Measurements from ENCODE around the gene STPG1. TPM values are rescaled to one million over a fixed set of nuclear protein-coding genes. Genes with fewer than 3 reads are reported as not detected.
A peak's percentile ranks its signal among the peaks of the same experiment; 100 is the strongest.
"Not testable (repeated sequence)": the region's sequence is repeated elsewhere in the genome, so short reads cannot be mapped to it uniquely, and the experiment has no call there.

Gene STPG1, protein sequence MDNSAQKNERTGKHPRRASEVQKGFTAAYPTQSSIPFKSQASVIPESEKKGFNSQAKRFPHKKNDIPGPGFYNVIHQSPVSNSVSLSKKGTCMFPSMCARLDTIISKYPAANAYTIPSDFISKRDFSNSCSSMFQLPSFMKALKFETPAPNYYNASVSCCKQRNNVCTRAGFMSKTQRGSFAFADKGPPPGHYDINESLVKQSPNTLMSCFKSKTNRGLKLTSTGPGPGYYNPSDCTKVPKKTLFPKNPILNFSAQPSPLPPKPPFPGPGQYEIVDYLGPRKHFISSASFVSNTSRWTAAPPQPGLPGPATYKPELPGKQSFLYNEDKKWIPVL
- polyA plus RNA-seq: 1 to 10 TPM; 4.8 to 8.8 TPM

DNA sequence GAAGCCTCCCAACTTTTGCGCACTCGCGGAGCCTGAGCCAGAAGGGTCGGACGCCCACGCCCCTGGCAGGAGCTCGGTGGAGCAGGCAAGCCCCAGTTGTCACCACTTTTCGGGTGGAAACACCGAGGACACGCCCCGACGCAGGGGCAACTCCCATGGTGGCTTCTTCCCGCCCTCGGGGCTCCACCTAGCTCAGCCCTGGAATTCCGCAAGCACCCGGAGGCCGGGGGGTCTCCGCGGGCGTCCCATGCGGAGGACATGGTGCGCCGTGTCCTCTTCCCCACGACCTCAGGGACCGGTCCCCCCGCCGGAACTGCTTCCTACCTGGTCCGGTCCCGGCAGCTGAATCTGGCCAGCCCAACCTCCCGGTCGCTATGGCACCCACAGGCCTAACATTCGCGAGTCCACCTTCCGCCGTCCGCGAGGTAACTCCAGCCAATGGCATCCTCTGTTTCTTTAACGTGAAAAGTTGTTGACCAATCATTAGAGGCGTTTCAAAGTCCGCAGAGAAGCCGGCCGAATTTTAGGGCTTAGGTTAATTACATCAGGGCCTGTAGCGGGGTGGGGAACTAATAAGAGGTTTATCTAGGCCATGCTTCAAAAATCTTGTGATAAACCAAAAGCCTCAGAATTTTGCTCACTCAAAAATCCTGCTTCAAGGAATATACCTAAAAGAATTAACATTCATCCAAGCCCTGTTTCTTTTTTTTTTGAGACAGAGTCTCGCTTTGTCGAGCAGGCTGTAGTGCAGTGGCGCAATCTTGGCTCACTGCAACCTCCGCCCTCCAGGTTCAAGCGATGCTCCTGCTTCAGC, at the start of gene STPG1:
Gene STPG1 (minus strand): TSS at position 433 of the 814 bp plus-strand sequence. CDS start 12,394 bp downstream, outside the sequence.
- no peaks in the 10 kb centered on the region for H3K27me3 ChIP-seq (ENCODE audit: control insufficient read depth in 1 of 2, insufficient read depth in 2 of 2, low read length in 2 of 2)
- H3K36me3 ChIP-seq (ENCODE audit: control insufficient read depth in 2 of 2, insufficient read depth in 2 of 2, low read length in 1 of 2): no peaks in the 10 kb centered on the region
- H3K4me1 ChIP-seq (ENCODE audit: control insufficient read depth in 2 of 2, insufficient read depth in 2 of 2, low read length in 1 of 2): peaks cover 0 to 4% of the 10 kb centered on the region in 2 donors
- H3K27ac ChIP-seq (ENCODE audit: low read depth in 2 of 2, low read length in 1 of 2): peak within 1 kb of the TSS; percentile 69 to 78
- H3K4me3 ChIP-seq (ENCODE audit: low read depth in 1 of 2, low read length in 2 of 2): peak within 1 kb of the TSS; percentile 67 to 72
- WGBS, 2 donors: 4 to 5% methylated on average over 48 of the region's 48 CpGs
- H3K9me3 ChIP-seq (ENCODE audit: control insufficient read depth in 2 of 2, insufficient read depth in 1 of 2, low read depth in 1 of 2, low read length in 1 of 2): no peaks in the 10 kb centered on the region

DNA sequence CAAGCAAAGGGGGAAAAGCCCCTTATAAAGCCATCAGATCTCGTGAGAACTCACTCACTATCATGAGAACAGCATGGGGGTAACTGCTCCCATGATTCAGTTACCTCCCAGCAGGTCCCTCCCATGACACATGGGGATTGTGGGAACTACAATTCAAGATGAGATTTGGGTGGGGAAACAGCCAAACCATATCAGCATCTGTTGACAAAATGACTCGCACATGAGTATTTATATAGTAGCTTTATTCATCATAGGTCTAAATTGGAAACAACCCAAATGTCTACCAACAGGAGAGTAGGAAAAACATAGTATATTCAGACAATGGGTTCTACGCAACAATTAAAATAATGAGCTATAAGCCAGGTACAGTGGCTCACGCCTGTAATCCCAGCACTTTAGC, 48.5 kb upstream of the STPG1 start:
- not testable (repeated sequence) for H3K4me3 ChIP-seq (ENCODE audit: low read depth in 1 of 2, low read length in 2 of 2); H3K4me1 ChIP-seq (ENCODE audit: control insufficient read depth in 2 of 2, insufficient read depth in 2 of 2, low read length in 1 of 2); H3K9me3 ChIP-seq (ENCODE audit: control insufficient read depth in 2 of 2, insufficient read depth in 1 of 2, low read depth in 1 of 2, low read length in 1 of 2); H3K27me3 ChIP-seq (ENCODE audit: control insufficient read depth in 1 of 2, insufficient read depth in 2 of 2, low read length in 2 of 2); H3K27ac ChIP-seq (ENCODE audit: low read depth in 2 of 2, low read length in 1 of 2)
- 79 to 82% methylated on average over 4 of the region's 4 CpGs for WGBS, 2 donors
- H3K36me3 ChIP-seq (ENCODE audit: control insufficient read depth in 2 of 2, insufficient read depth in 2 of 2, low read length in 1 of 2): peaks cover 4 to 26% of the 10 kb centered on the region in 2 donors

DNA sequence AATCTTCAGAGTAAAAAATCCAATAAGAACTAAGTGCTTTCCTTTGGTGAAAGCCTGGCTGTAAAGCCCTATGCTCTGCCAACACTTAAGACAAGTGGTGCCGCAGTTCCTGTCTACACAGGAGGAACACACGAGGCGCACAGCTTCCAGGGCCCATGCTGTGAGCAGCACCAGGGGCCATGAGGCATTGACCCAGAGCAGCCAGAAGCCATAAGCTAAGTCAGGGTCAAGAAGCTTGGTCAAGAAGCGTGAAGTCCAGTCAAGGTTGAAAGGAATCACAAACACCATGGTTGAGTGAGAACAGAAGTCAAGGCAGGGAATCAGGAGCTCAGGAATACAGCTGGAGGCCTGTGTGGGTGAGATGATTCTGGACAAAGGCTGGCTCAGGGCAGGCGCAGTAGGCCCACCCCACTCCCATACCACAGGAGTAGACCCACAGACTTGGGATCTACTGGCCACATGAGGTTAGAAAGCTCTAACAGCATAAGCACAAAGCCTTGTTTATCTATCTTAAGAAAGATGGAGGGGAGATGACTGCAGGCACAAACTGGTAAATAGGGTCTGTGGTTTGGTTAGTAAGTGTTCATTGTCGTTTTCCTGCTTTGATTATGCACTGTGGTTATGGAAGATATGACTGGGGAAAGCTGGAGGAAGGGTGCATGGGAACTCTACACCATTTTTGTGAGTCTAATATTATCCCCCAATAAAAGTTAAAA, 46.1 kb upstream of the STPG1 start:
- no peak overlapping the region for H3K27ac ChIP-seq (ENCODE audit: low read depth in 2 of 2, low read length in 1 of 2)
- H3K27me3 ChIP-seq (ENCODE audit: control insufficient read depth in 1 of 2, insufficient read depth in 2 of 2, low read length in 2 of 2): no peaks in the 10 kb centered on the region
- 90 to 94% methylated on average over 6 of the region's 6 CpGs for WGBS, 2 donors
- H3K9me3 ChIP-seq (ENCODE audit: control insufficient read depth in 2 of 2, insufficient read depth in 1 of 2, low read depth in 1 of 2, low read length in 1 of 2): no peaks in the 10 kb centered on the region
- no peaks in the 10 kb centered on the region for H3K4me1 ChIP-seq (ENCODE audit: control insufficient read depth in 2 of 2, insufficient read depth in 2 of 2, low read length in 1 of 2)
- H3K36me3 ChIP-seq (ENCODE audit: control insufficient read depth in 2 of 2, insufficient read depth in 2 of 2, low read length in 1 of 2): peaks cover 8 to 36% of the 10 kb centered on the region in 2 donors
- no peak overlapping the region for H3K4me3 ChIP-seq (ENCODE audit: low read depth in 1 of 2, low read length in 2 of 2)

DNA sequence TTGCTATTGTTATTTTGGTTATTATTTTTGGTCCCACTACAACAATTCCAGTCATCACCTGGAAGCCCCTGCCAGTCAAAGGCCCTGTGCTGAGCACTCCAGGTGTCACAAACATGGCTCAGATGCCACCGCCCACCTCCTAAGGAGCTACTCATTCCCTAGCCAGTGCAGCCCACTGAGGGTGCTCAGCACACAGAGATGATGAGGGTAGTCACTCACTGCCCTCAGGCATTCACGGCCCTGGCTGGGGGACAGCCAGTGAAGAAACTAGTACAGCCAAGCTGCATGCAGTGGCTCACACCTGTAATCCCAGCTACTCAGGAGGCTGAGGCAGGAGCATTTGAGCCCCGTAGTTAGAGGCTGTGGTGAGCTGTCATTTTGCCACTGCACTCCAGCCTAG, 44.3 kb upstream of the STPG1 start:
- H3K9me3 ChIP-seq (ENCODE audit: control insufficient read depth in 2 of 2, insufficient read depth in 1 of 2, low read depth in 1 of 2, low read length in 1 of 2): no peaks in the 10 kb centered on the region
- no peak overlapping the region for H3K27ac ChIP-seq (ENCODE audit: low read depth in 2 of 2, low read length in 1 of 2)
- 92 to 93% methylated on average over 3 of the region's 3 CpGs for WGBS, 2 donors
- H3K36me3 ChIP-seq (ENCODE audit: control insufficient read depth in 2 of 2, insufficient read depth in 2 of 2, low read length in 1 of 2): peaks cover 11 to 40% of the 10 kb centered on the region in 2 donors
- H3K27me3 ChIP-seq (ENCODE audit: control insufficient read depth in 1 of 2, insufficient read depth in 2 of 2, low read length in 2 of 2): no peaks in the 10 kb centered on the region
- H3K4me3 ChIP-seq (ENCODE audit: low read depth in 1 of 2, low read length in 2 of 2): no peak overlapping the region
- H3K4me1 ChIP-seq (ENCODE audit: control insufficient read depth in 2 of 2, insufficient read depth in 2 of 2, low read length in 1 of 2): no peaks in the 10 kb centered on the region

DNA sequence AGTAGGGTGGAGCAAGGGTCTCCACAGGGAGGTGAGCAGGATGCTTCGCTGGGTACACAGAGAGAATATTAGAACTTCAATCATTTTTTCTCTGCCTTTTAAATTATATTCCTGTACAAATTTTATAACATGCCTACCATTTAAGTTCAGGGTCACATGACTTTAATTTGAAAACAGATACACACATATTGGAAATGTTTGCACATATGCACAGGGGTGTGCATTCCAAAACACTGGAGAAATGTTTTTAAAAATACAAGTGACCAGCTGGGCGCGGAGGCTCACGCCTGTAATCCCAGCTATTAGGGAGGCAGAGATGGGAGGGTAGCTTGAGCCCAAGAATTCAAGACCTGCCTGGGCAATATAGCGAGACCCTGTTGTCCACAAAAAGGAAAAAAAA, 41.7 kb upstream of the STPG1 start:
- Histone ChIP-seq H3K36me3 (ENCODE audit: control insufficient read depth in 2 of 2, insufficient read depth in 2 of 2, low read length in 1 of 2) (peaks cover 18 to 44% of the 10 kb centered on the region in 2 donors), H3K4me3 (ENCODE audit: low read depth in 1 of 2, low read length in 2 of 2) (no peak overlapping the region), H3K4me1 (ENCODE audit: control insufficient read depth in 2 of 2, insufficient read depth in 2 of 2, low read length in 1 of 2) (no peaks in the 10 kb centered on the region), H3K27ac (ENCODE audit: low read depth in 2 of 2, low read length in 1 of 2) (no peak overlapping the region), H3K9me3 (ENCODE audit: control insufficient read depth in 2 of 2, insufficient read depth in 1 of 2, low read depth in 1 of 2, low read length in 1 of 2) (no peaks in the 10 kb centered on the region), H3K27me3 (ENCODE audit: control insufficient read depth in 1 of 2, insufficient read depth in 2 of 2, low read length in 2 of 2) (no peaks in the 10 kb centered on the region)
- 98 to 99% methylated on average over 5 of the region's 5 CpGs for WGBS, 2 donors

DNA sequence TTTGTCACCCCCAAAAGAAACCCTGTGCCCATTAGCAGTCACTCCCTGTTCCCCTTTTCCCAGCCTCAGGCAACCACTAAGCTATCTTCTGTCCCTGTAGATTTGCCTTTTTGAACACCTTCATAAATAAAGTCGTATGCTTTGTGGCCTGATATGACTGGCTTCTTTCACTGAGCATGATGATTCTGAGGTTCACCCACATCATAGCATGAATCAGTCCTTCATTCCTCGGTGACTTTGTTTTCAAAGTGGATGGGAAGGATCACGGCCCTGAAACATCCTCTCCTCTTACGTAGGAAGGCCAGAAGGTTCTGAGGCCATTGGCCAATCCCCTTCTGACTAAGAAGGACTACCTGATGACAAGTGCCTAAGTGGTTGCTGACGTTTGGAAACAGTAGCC, 41.1 kb upstream of the STPG1 start:
- no peaks in the 10 kb centered on the region for H3K4me1 ChIP-seq (ENCODE audit: control insufficient read depth in 2 of 2, insufficient read depth in 2 of 2, low read length in 1 of 2)
- no peak overlapping the region for H3K27ac ChIP-seq (ENCODE audit: low read depth in 2 of 2, low read length in 1 of 2)
- 83 to 85% methylated on average over 5 of the region's 5 CpGs for WGBS, 2 donors
- peaks cover 18 to 41% of the 10 kb centered on the region in 2 donors for H3K36me3 ChIP-seq (ENCODE audit: control insufficient read depth in 2 of 2, insufficient read depth in 2 of 2, low read length in 1 of 2)
- H3K9me3 ChIP-seq (ENCODE audit: control insufficient read depth in 2 of 2, insufficient read depth in 1 of 2, low read depth in 1 of 2, low read length in 1 of 2): no peaks in the 10 kb centered on the region
- no peak overlapping the region for H3K4me3 ChIP-seq (ENCODE audit: low read depth in 1 of 2, low read length in 2 of 2)
- H3K27me3 ChIP-seq (ENCODE audit: control insufficient read depth in 1 of 2, insufficient read depth in 2 of 2, low read length in 2 of 2): no peaks in the 10 kb centered on the region

DNA sequence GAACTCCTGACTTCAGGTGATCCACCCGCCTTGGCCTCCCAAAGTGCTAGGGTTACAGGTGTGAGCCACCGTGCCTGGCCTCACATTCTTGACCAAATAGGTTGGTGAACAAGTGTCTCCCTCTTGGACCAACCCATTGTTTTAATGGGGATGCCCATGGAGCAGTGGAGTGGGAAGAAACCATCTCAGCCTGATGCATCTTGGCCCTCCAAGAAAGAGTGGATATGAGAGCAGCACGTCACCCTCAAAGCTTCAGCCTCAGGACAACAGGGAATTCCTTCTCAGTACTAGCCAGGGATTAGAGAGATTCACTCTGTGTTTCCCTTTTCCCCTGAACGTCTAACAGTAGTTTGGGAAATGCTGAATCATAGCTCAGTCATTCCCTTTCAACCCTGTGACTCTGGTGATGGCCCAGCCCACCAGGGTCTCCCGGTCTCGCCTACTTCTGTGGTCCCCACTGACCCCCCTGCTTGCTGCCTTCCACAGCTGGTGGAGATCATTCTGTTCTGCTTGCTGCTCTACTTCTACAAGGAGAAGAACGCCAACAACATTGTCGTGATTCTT, 39.4 kb upstream of the STPG1 start:
- 81 to 86% methylated on average over 8 of the region's 8 CpGs for WGBS, 2 donors
- Histone ChIP-seq H3K4me1 (ENCODE audit: control insufficient read depth in 2 of 2, insufficient read depth in 2 of 2, low read length in 1 of 2) (no peaks in the 10 kb centered on the region), H3K27me3 (ENCODE audit: control insufficient read depth in 1 of 2, insufficient read depth in 2 of 2, low read length in 2 of 2) (no peaks in the 10 kb centered on the region)

DNA sequence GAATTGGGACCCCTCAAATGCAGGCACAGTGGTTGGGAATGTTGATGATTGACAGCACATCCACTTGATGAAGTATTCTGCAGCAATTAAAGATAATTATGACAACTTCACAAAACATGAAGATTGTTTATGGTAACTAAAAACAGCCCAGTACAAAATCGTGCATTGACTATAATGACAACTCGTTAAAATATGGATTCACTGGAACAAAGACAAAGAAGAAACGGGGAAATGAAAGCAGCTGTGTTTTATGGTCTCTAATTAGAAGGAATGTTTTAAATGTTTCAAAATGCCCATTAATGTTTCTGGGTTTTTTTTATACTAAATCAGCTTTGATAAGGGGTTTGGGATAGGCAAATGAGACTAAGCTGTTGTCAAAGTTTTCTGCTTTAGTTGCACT, 38.2 kb upstream of the STPG1 start:
- Histone ChIP-seq H3K27ac (ENCODE audit: low read depth in 2 of 2, low read length in 1 of 2) (no peak overlapping the region), H3K4me1 (ENCODE audit: control insufficient read depth in 2 of 2, insufficient read depth in 2 of 2, low read length in 1 of 2) (no peaks in the 10 kb centered on the region), H3K4me3 (ENCODE audit: low read depth in 1 of 2, low read length in 2 of 2) (no peak overlapping the region), H3K36me3 (ENCODE audit: control insufficient read depth in 2 of 2, insufficient read depth in 2 of 2, low read length in 1 of 2) (peaks cover 11 to 32% of the 10 kb centered on the region in 2 donors), H3K27me3 (ENCODE audit: control insufficient read depth in 1 of 2, insufficient read depth in 2 of 2, low read length in 2 of 2) (no peaks in the 10 kb centered on the region), H3K9me3 (ENCODE audit: control insufficient read depth in 2 of 2, insufficient read depth in 1 of 2, low read depth in 1 of 2, low read length in 1 of 2) (no peaks in the 10 kb centered on the region)
- 80 to 86% methylated on average over 3 of the region's 3 CpGs for WGBS, 2 donors

More for the DNA sequence above, 39.4 kb upstream of the STPG1 start:
- H3K4me3 ChIP-seq (ENCODE audit: low read depth in 1 of 2, low read length in 2 of 2): no peak overlapping the region
- H3K27ac ChIP-seq (ENCODE audit: low read depth in 2 of 2, low read length in 1 of 2): no peak overlapping the region
- peaks cover 18 to 39% of the 10 kb centered on the region in 2 donors for H3K36me3 ChIP-seq (ENCODE audit: control insufficient read depth in 2 of 2, insufficient read depth in 2 of 2, low read length in 1 of 2)
- no peaks in the 10 kb centered on the region for H3K9me3 ChIP-seq (ENCODE audit: control insufficient read depth in 2 of 2, insufficient read depth in 1 of 2, low read depth in 1 of 2, low read length in 1 of 2)

DNA sequence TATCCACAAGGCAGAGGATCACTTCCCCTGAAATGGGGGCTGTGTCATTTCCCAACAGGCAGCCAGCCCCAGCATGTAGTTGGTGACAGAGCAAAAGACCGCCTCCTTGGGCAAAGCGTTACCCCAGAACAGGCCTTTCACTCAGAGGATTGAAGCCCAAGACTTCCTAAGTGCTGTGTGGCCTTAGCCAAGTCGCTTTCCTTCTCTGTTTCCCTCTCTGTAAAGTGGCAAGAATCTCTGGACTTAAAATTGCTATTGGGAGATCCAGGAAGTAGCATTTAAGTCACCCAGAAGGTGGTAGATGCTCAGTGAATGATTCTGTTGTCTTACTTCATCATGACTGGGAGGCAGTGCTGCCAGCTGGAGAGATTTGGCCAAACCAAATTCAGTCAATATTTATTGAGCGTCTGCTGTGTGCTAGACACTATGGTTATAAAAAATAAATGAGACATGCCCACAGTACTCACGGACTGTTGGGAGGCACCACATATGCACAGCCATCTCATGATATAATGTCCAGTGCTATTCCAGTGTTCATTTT, 37.3 kb upstream of the STPG1 start:
- H3K27me3 ChIP-seq (ENCODE audit: control insufficient read depth in 1 of 2, insufficient read depth in 2 of 2, low read length in 2 of 2): no peaks in the 10 kb centered on the region
- H3K36me3 ChIP-seq (ENCODE audit: control insufficient read depth in 2 of 2, insufficient read depth in 2 of 2, low read length in 1 of 2): peaks cover 11 to 31% of the 10 kb centered on the region in 2 donors
- WGBS, 2 donors: 94 to 98% methylated on average over 5 of the region's 5 CpGs
- H3K4me3 ChIP-seq (ENCODE audit: low read depth in 1 of 2, low read length in 2 of 2): no peak overlapping the region
- H3K27ac ChIP-seq (ENCODE audit: low read depth in 2 of 2, low read length in 1 of 2): no peak overlapping the region
- no peaks in the 10 kb centered on the region for H3K4me1 ChIP-seq (ENCODE audit: control insufficient read depth in 2 of 2, insufficient read depth in 2 of 2, low read length in 1 of 2)
- no peaks in the 10 kb centered on the region for H3K9me3 ChIP-seq (ENCODE audit: control insufficient read depth in 2 of 2, insufficient read depth in 1 of 2, low read depth in 1 of 2, low read length in 1 of 2)
